Neural cell (in vitro differentiated cells): ENCODE data around the gene RNF227.

Experiments
- CTCF ChIP-seq: fragments of 450-650 bp; IDR thresholded peaks from 2 replicates; pipeline ENCODE4 v1.5.1; 2014; ENCODE audit warnings: antibody characterized with exemption, mild to moderate bottlenecking, moderate library complexity; ENCODE audit not compliant: poor library complexity, severe bottlenecking
- EP300 ChIP-seq: fragments of 450-650 bp; conservative IDR thresholded peaks from 2 replicates; pipeline ENCODE4 v1.6.1; 2014; ENCODE audit warnings: antibody characterized with exemption, mild to moderate bottlenecking, moderate library complexity; ENCODE audit not compliant: poor library complexity, severe bottlenecking
- EZH2 ChIP-seq: fragments of 200-600, 300-800 bp; shearing (Covaris generic), sonication (generic); IDR thresholded peaks from 2 replicates; pipeline ENCODE4 v1.6.1; 2014; ENCODE audit warnings: antibody characterized with exemption, low read length, borderline replicate concordance, mild to moderate bottlenecking; ENCODE audit not compliant: insufficient read depth, poor library complexity, severe bottlenecking
- MXI1 ChIP-seq: fragments of 450-650 bp; conservative IDR thresholded peaks from 2 replicates; pipeline ENCODE4 v1.6.1; 2014; ENCODE audit warnings: antibody characterized with exemption, mild to moderate bottlenecking; ENCODE audit not compliant: poor library complexity, severe bottlenecking
- POLR2AphosphoS5 ChIP-seq: IDR thresholded peaks from 2 replicates; pipeline ENCODE4 v1.6.1; 2012
- RAD21 ChIP-seq: fragments of 450-650 bp; conservative IDR thresholded peaks from 2 replicates; pipeline ENCODE4 v1.6.1; 2014; ENCODE audit warnings: antibody characterized with exemption, mild to moderate bottlenecking, moderate library complexity
- REST ChIP-seq: IDR thresholded peaks from 2 replicates; pipeline ENCODE4 v1.6.1; 2012; ENCODE audit warnings: borderline replicate concordance
- TAF1 ChIP-seq: IDR thresholded peaks from 2 replicates; pipeline ENCODE4 v1.6.1; 2012; ENCODE audit warnings: low read depth

GRCh38 chr17:7940034-7940433 is 23.9 kb upstream of the RNF227 start:
- no peak for TF ChIP-seq TAF1
- no peak for TF ChIP-seq EZH2
- no peak for TF ChIP-seq REST
- TF ChIP-seq CTCF = no peak
- no peak for TF ChIP-seq MXI1
- TF ChIP-seq EP300 = no peak
- no peak for TF ChIP-seq POLR2AphosphoS5
- no peak for TF ChIP-seq RAD21
